PC-9 (cell line): ENCODE measurements around the gene VAT1L.

Source experiments
- CTCF ChIP-seq: fragments of 200-600 bp; sonication (generic); conservative IDR thresholded peaks from 2 replicates; pipeline ENCODE4 v1.6.1; 2017; ENCODE audit warnings: mixed run types, antibody characterized with exemption, mild to moderate bottlenecking, moderate library complexity
- EZH2 ChIP-seq: fragments of 200-600 bp; sonication (generic); IDR thresholded peaks from 2 replicates; pipeline ENCODE4 v1.8.0; 2017; ENCODE audit warnings: antibody characterized with exemption, low read depth

GRCh38 chr16:77986011-77986740, 197.8 kb downstream of the VAT1L start:
- no peak for TF ChIP-seq EZH2
- no peak for TF ChIP-seq CTCF
